ENCODE measurements around the gene CIRBP.

CIRBP gene

DNA sequence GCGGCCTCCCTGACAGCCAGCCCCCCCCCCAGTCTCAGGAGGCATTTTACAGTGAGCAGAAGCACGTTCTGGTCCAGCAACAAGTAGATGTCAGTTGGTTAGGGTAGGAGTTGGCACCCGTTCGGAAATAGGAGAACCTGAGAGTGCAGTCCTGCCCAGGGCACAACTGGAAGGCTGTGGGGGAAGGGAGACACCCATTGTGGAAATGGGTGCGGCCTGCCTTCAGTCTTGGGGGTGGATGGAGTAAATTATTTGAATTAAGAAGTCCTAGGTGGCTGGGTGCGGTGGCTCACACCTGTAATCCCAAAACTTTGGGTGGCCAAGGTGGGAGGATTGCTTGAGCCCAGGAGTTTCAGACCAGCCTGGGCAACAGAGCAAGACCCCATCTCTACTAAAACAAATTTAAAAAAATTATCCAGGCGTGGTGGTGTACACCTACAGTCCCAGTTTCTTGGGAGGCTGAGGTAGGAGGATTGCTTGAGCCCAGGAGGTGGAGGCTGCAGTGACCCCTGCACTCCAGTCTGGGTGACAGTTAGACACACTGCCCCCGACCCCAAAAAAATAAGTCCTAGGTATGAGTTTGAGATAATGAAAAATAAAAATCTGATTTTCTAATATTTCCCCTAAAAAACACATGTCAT, 1.2 kb downstream of the CIRBP start:
- DNase-seq = no peak

DNA sequence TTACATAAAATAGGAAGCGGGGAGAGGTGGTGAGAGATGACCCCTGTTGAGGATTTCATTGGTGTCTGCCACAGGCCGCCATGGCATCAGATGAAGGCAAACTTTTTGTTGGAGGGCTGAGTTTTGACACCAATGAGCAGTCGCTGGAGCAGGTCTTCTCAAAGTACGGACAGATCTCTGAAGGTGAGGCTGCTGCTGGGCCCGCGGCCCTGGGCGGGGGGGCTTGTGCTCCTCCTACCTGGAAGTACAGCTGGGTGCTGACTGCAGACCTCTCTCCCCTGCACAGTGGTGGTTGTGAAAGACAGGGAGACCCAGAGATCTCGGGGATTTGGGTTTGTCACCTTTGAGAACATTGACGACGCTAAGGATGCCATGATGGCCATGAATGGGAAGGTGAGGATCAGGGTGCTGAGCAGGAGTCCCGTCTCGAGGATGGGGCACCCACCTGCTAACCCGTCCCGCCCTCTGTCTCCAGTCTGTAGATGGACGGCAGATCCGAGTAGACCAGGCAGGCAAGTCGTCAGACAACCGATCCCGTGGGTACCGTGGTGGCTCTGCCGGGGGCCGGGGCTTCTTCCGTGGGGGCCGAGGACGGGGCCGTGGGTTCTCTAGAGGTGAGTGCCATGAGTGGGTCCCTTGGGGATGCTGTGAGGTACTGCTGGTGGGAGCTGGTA, 1.9 kb downstream of the CIRBP start:
- DNase-seq = no peak

DNA sequence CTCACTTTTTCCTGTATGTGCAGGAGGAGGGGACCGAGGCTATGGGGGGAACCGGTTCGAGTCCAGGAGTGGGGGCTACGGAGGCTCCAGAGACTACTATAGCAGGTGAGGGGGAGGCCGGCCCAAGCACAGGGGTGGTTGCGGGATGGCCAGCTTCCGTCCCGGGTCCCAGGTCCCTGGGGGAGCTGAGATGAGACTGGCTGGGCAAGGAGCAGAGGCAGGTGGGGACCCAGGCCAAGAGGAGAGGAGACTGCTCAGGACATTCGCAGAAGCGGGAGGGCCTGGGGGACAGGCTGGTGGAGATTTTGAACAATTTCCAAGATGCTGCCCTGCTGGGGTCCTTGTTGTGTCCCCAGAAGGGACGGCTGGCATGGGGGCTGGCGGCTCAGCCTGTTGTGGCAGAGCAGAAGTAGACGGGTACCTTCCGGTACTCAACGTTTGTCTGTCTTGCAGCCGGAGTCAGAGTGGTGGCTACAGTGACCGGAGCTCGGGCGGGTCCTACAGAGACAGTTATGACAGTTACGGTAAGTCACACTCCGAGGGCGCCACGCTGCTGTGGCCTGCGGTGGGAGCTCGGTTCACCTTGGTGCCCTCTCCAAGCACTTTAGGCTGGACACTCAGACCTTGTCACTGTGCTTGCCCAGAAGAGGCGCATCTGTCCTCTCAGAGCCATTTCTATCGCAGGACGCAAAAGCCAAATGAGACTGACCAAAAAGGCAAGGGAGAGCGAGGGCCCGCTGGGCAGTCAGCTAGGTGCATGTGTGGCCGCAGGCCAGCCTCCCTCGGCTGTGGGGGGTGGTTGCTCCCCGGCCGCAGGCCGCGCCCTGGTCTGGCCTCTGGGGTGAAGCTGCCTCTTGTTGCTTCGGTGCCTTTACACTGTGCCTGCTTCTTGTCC, 2.6 kb downstream of the CIRBP start:
- no peak for DNase-seq

DNA sequence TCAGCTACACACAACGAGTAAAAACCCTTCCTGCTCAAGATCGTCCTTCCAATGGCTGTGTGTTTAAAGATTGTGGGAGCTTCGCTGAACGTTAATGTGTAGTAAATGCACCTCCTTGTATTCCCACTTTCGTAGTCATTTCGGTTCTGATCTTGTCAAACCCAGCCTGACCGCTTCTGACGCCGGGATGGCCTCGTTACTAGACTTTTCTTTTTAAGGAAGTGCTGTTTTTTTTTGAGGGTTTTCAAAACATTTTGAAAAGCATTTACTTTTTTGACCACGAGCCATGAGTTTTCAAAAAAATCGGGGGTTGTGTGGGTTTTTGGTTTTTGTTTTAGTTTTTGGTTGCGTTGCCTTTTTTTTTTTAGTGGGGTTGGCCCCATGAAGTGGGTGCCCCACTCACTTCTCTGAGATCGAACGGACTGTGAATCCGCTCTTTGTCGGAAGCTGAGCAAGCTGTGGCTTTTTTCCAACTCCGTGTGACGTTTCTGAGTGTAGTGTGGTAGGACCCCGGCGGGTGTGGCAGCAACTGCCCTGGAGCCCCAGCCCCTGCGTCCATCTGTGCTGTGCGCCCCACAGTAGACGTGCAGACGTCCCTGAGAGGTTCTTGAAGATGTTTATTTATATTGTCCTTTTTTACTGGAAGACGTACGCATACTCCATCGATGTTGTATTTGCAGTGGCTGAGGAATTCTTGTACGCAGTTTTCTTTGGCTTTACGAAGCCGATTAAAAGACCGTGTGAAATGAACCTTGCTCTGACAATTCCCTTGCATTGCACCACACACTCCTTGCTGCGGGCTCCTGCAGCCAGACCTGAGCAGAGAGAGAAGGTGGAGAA, 3.5 kb downstream of the CIRBP start:
- DNase-seq = no peak

DNA sequence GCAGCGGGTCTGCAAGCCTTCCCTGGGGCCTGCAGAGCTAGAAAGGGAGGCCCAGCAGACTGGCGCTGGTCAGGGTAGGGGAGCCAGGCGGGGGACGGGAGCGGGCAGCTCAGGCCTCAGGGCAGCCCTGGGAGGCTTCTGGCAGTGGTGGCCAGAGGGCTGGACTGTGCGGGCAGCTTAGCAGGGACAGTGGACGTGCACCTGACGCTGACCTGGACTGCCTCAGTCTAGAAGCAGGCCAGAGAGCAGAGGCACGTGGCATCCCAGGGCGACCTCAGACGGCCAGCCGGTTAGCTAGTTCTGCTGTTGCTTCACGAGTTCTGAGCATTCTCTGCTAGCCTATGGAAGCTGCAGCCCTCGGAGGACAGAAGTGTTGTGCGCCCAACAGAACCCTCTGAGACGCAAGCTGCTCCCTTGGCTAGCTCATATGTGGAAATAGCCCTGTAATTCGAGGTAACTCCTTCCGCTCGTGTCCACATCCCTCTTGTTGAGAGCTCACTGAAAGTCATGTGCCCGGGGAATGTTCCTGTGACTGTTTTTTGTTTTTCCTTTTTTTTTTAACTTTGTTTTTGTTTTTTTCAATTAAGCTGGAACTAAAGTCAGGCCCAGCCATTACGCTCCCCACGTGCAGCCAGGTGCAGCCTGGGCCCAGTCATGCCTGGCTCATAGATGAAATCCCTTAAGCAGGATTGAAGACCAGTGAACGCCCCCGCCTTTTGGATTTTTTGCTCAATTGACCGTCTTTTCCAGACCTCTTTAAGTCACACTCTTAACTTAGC, 4.3 kb downstream of the CIRBP start:
- DNase-seq = no peak

DNA sequence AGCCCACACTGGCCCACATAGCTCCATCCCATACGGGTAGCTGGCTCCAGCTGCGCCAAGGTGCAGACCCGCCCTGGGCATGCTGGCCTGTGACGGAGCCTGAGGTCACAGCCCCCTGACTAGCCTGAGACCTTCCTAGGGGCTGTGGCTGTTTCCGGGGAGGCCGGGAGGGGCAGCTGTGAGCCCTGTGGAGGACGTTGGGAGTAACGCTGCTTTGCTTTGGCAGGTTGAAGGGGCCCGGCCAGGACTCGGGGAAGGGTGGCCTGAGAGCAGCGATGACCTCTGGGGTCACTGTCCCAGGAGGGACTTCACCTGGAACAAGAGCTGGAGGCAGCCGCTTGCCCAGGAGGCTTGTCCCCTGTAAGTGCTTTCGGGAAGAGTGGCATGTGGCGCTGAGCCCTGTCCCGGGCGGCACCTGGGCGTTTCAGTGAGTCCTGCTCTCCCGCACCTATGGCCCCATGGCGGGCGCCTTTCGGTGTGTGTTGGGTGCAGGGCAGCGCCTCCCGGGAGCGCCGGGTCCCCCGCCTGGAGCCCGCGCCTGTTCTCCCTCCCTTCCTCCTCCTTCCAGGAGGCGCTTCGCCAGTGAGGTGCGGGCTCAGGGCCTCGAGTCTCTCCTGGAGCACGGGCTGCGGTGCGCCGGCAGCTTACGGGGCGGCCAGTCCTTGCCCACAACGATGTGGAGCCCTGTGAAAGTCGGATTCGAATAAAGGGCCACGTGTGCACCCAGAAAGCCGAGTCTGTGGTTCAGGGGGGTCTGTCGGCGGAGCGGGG, 5.1 kb downstream of the CIRBP start:
- DNase-seq = no peak

DNA sequence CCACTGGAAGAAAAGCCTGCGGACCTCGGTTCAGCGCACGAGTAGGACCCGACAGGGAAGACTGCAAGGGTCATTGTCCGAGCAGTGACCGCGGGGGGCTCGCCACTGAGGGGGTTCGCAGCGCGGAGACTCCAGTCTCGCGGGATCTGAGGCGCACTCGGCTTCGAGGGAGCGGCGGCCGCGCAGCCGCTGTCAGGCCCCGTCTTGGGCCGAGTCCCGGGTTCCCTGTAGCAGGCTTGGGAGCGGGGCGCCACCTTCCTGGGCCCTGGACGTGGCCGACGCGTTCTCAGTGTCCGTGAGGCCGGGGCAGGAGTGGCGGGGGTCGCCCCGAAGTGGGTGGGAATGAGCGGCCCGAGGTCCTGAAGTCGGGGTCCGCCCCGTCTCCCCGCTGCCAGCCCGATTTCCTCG, 5.7 kb downstream of the CIRBP start:
- no peak for DNase-seq

DNA sequence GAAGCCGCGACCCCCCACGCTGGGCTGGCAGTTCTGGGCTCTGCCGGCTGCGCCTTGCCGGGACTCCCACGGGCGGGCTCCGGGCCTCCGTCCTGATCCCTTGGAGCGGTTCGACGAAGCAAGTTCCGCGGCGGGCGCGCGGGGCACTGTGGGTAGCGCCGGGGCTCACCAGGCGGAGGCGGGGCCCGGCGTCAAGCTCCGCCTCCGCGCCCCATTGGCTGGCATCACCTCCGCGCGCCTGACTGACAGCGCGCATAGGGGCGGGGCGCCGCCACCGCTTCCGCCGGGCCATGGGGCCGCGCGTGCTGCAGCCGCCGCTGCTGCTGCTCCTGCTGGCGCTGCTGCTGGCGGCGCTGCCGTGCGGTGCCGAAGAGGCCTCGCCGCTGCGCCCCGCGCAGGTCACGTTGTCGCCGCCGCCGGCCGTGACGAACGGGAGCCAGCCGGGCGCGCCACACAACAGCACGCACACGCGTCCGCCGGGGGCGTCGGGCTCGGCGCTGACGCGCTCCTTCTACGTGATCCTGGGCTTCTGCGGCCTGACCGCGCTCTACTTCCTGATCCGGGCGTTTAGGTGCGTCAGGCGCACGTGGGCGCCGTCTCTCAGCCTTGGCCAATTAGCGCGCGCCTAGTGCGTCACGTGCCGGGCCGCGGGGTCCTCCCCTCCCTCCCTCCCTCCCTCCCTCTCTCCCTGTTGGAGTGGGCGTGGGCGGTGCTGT, 6.3 kb downstream of the CIRBP start, which contains the start of gene FAM174C:
Gene FAM174C (plus strand): TSS at position 271 of the 716 bp plus-strand sequence. CDS start 20 bp downstream, at position 291.
- DNase-seq = peak; percentile 95

DNA sequence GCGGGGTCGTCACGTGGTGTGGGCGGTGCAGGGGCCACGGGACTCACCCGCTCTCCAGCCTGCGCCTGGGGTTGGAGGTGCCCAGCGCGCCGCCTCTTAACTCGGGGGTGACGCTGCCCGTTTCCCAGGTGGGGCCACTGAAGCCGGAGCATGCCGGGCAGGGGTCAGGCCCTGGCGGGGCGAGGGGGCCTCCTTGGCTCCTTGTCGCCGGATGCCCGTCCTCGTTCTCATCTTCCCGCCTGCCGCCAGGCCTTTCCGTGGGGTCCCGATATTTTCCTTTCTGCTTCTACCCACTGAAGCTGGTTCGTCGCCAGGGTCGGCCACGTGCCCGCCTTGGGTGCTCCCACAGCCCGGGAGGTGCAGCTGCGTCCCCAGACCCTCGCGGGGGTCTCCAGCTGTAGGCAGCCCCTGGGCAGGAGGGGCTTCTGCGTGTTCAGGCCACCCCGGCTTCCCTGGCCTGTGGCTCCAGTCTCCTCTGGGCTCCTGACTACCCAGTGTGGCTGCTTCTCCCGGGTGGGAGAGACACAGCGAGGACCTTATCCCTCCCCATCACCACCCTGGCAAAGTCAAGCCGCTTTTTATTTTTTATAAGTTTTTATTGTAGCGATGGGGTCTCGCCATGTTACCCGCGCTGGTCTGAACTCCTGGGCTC, 7.0 kb downstream of the CIRBP start:
- no peak for DNase-seq

DNA sequence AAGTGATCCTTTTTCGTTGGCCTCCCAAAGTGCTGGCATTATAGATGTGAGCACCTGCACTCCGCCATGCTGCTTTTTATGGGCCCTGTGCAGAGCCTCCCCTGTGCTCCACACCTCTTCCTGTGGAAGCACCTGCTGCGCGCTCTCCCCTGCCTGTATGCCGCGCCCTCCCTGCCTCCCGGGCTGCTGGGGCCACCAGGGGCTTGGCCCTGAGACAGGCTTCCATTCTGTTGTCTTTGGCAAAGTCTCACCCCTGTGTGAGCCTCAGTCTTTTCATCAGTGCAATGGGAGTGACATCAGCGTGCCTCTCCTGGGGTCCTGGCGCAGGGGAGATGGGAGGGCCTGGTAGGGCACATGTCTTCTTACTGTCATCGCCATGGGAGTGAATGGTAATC, 7.5 kb downstream of the CIRBP start:
- peak; percentile 63 for DNase-seq

DNA sequence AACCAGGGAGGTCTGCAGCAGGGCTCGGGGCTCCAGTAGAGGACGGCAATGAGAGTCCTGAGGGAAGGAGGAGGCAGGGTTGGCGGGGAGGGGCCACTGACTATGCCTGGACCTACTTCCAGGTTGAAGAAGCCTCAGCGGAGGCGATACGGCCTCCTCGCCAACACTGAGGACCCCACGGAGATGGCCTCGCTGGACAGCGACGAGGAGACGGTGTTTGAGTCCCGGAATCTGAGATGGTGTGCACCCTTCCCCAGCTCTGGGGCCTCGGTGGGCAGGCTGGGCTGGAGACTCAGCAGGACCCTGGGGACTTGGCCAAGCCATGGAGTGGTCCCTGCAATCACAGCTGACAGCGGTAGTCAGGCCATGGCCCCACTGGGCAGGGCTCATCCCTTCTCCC, 7.9 kb downstream of the CIRBP start:
- DNase-seq = no peak

DNA sequence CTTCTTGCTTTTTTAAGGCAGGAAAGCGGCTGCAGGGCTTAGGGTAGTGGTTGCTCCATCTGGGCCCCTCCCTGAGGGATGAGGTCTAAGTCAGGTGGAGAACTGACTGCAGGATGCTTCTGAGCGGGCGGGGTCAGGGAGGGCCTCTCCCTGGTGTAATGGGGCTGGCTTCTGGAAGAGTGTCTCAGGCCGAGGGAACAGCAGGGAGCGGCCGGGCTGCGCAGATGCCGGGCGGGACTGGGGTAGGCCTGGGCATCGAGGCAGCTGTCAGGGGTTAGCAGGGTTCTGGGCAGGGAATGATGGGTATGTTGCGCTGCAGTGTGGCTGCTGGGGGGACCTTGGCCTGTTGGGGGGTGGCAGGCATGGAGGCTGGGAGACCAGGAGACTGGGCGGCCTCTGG, 8.9 kb downstream of the CIRBP start:
- no peak for DNase-seq

DNA sequence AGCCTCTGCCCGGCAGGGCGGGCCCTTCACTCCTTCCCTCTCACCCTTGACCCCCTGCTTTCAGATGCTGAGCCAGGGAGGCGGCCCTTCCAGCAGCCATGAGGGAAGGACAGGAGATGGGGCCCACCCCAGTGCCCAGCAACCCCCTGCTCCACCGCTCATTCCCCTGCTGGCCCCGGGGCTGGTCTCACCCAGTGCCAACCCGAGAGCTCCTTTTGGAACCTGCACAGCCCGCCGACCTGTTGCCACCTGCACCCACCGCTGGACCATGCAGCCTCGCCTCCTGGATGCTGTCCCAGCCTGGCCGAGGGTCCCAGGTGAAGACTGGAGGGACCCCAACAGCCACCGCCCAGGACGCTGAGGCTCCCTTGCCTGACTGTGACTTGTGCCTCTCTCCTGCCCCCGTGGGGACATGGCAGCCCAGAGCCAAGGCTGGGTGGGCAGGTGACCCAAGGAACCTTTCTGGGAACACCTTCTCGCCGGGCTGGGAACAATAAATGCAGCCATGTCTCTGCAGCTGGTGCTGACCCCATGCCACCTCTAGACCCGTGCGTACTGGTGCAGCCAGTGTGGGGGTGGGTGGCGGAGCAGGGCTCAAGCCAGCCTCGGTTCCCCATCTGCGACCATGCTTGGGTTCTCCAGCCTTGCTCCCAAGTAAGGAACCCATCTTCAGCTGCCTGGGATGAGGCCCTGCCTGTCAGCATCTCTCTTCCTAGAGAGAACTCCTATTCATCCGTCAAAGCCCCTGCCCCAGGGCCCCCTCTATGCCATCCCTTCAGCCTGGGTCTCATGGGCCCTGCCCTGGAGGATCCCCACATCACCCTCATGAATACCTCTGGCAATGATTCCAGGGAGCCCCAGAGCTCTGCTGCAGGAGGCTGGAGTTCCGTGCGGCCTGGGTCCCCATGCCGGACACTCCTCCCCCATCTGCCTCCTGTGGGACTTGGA, 9.9 kb downstream of the CIRBP start:
- DNase-seq = no peak

DNA sequence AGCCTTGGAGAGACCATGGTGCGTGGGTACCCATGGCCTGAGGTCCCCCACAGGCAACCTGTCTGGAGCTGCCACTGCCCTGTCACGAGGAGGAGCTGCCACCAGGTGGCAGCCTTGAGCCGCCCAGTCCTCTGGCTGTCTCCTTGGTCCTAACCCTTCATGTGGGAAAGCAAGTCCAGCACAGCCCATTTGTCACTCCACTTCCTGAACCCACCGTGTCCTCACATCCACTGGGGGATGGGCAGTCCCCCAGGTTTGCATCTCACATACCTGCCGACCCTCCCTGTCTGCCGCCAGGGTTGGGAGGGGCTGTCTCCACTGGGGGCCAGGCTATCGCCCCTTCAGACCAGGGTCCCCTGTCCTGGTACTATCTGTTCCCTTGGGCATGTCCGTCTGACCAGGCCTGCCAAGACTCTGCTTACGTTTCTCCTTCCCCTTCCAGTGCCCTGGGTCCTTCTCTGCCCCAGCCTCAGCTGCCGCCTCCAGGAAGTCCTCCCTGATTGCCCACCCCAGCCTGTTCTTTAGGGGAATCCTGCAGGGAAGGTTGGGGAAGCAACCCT, 10.7 kb downstream of the CIRBP start:
- peak; percentile 53 for DNase-seq

DNA sequence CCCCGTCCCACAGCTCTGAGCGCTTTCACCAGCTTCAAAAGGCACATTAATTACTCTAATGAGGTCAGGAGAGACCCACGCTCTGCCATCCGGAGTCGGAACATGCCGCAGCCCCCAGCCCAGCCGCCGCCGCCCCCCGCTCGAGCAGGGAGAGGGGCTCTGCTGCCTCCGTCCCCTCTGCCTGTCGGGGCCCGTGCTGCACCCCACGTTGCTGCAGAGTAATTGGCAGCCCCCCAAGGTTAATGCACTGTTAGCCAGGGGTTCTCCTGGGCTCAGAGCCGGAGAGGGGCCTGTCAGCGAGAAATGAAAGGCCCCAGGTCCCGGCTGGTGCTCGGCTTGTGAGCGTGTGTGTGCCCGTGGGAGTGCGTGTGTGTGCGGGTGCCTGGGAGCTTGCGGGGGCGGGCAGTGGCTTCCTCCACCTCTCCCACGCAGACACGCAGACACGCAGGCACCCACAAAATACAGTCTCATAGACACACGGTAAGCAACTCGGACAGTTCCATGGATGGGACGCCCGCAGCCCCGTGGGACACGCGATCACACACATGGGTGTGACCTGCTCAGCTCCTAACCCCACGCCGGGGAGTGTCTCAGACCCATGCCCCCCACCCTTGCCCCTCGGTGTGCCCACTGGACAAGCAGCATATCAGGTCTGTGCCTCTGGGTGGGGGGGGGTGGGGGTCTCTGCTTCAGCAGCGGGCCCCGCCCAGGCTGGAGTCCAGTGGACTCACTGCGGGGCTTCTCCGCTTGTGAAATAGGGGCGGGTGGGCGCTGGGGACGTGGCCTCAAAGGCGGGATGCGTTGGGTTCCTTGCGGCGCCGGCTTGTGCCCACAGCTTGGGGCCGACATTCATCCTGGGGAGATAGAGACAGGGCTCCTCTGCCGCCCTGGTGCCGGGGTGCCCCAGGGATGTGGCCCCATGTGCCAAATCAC, 11.8 kb downstream of the CIRBP start:
- no peak for DNase-seq

DNA sequence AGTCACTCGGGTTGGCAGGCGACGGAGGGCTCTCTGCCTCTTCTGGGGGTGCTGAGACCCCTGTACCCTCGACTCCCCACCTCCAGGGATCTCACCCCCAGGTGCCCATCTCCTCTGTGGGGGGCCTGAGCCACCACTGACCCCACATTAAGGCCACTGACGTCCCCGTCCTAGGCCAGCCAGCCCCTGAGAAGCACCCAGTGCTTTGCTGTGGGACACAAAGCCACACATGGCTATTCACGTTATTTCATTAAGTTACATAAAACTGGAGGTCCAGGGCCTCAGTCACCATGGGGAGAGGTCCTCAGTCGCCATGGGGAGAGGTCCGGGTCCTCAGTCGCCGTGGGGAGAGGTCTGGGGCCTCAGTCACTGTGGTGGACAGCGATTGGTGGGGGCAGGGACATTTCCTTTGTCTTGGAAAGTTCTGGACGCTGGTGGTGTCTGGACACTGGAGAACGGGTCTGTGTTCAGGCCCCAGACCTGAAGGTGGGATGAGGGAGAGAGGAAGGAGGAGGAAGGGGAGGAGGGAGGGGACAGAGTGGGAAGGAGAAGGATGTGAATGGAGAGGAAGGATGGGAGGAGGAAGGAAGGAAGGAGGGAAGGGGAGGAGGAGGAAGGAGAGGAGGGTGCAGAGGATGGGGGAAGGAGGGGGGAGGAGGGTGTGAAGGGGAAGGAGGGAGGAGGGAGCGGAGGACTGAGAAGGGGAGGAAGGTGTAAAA, 12.6 kb downstream of the CIRBP start:
- no peak for DNase-seq
